Measurements from ENCODE around the gene TYW1.
"Not testable (repeated sequence)": the region's sequence is repeated elsewhere in the genome, so short reads cannot be mapped to it uniquely, and the experiment has no call there.

Gene TYW1, protein sequence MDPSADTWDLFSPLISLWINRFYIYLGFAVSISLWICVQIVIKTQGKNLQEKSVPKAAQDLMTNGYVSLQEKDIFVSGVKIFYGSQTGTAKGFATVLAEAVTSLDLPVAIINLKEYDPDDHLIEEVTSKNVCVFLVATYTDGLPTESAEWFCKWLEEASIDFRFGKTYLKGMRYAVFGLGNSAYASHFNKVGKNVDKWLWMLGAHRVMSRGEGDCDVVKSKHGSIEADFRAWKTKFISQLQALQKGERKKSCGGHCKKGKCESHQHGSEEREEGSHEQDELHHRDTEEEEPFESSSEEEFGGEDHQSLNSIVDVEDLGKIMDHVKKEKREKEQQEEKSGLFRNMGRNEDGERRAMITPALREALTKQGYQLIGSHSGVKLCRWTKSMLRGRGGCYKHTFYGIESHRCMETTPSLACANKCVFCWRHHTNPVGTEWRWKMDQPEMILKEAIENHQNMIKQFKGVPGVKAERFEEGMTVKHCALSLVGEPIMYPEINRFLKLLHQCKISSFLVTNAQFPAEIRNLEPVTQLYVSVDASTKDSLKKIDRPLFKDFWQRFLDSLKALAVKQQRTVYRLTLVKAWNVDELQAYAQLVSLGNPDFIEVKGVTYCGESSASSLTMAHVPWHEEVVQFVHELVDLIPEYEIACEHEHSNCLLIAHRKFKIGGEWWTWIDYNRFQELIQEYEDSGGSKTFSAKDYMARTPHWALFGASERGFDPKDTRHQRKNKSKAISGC

GRCh38 chr7:66996444-66997191, at the start of gene TYW1:
TYW1 (plus strand) TSS chr7:66996833; CDS start chr7:66996979, 146 bp downstream.
- DNase-seq: peak; percentile 97

DNA sequence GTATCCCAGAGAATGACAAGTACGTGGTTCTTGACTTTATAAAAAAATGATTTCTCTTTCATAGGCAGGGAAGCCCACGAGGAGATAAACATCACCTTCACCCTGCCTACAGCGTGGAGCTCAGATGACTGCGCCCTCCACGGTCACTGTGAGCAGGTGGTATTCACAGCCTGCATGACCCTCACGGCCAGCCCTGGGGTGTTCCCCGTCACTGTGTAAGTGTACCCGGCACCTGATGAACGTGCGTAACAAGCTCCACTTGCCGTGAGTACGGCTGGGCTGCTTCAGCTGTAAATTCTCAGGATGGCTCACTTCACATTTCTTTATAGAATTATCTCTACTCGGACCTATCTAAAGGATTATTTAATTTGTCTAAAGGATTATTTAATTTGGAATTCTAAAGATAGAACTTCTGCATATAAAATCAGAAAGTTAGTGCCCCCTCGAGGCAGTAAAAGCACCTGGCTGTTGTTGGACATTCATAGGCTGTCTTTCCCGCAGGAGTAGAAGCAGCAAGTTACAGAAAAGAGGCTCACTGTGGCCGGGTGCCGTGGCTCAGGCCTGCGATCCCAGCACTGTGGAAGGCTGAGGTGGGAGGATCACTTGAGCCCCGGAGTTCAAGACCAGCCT, 48.0 kb upstream of the TYW1 start:
- DNase-seq: no peak

- DNase-seq: no peak
Observed at GRCh38 chr7:66950311-66950710, 46.3 kb upstream of the TYW1 start.

- no peak for DNase-seq
Observed at GRCh38 chr7:66950763-66951162, 45.9 kb upstream of the TYW1 start.

DNA sequence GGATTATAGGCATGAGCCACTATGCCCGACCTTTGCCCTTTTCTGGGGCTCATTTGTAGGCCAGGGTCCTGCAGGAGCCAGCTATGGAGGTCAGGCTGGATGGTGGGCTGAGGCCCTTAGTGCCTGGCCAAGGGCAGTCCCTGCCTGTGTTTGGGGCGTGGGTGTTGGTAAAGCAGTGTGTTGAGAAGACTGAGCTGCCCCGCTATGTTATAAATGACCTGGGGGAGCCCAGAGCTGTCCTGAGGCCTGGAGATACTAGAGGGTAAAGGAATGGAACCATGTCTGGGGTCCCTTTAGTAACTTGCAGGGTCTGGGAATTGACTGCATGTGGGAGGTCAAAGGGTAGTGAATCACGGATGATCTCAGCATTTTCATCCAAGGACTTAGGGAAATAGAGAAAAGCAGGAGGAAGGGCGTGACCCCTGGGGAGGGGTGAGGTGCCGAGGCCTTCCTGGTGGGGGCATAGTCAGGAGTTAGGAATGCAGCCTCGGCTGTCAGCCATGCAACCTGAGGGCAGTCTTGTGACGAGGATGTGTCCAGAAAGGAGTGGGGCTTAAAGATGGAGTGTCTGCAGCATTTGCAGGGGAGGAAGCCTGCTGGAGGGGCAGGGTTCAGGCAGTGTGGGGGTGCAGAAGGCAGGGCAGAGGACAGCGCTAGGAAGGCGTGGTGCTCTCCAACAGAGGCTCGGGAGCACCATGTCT, 44.1 kb upstream of the TYW1 start:
- no peak for DNase-seq

- no peak for DNase-seq
Observed at GRCh38 chr7:66953044-66953427, 43.6 kb upstream of the TYW1 start.

DNA sequence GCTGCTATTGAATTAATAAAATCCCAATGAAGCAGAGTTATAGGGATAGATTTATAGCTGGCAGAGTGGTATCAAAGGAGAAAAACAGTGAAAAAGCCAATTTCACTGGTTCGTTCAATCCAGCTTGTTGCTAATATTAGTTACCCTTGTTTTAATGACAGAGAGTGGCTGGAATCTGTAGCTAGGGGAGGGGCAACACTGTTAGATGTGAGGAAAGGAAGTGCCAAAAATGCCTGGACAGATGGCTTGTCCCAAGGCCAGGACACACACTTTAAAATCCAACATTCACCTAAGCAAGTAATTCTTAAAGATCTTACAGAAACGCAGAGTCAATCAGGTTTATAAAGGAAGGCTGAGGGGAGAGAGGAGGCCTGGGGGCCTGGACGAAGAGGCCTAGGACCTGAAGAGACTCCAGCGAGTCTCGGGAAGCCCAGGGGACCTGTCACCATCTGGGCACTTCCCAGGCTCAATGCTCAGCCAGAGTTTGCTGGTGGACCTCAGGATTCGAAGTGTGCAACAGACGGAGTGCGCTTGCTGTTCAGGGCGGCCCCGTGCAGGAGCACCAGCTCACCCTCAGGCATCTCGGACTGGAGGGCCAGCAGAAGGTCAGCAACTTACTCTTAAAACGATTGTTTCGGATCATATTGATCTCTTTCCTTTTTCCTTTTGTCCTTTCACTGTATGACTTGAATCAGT, 38.9 kb upstream of the TYW1 start:
- DNase-seq: no peak

DNA sequence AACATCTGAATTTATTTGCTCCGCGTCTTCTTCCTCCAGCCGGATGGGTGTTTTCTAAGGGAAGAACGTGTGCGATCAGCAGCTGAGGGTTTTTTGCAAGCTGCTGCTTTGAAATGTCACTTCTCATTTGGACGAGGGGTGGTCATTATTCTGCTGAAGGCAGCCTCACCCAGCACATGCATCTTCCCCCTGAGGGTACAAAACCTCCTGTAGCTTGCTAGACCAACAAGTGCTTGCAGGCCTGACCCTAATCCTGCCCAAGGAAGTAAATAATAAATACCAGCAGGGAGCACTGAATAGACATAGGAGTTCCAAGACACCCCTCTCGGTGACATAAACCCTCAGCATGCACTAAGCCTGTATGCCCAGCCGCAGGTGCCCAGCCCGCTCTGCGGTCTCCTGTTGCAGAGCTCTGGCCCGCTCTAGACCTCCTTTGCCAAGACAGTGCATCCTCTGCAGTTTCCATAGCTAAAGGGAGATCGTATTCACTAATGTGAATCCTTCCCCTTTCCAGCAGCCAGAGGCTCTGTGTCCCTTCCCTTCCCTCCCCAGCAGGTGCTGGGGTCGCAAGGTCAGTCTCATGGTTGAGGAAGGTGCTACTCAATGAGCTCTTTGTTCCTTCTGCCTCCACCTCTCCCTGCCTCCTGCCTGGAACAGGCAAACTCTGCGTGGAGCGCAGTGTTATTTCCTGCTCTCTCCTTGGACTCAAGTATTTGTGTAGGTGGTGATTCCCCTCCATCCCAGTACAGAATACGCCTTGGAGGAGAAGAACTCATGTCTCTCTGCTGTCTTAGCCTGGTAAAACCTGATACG, 37.9 kb upstream of the TYW1 start:
- DNase-seq: no peak

GRCh38 chr7:66960192-66960591, 36.4 kb upstream of the TYW1 start:
- no peak for DNase-seq

- no peak for DNase-seq
Observed at GRCh38 chr7:66961096-66961495, 35.5 kb upstream of the TYW1 start.

- DNase-seq: no peak
Observed at GRCh38 chr7:66964411-66964810, 32.2 kb upstream of the TYW1 start.

GRCh38 chr7:66967029-66967428, 29.6 kb upstream of the TYW1 start:
- no peak for DNase-seq

GRCh38 chr7:66969001-66969400, 27.6 kb upstream of the TYW1 start:
- not testable (repeated sequence) for DNase-seq

GRCh38 chr7:66970310-66970709, 26.3 kb upstream of the TYW1 start:
- DNase-seq: no peak

- peak; percentile 53 for DNase-seq
Observed at GRCh38 chr7:66974986-66975590, 21.5 kb upstream of the TYW1 start.

GRCh38 chr7:66978312-66978711, 18.3 kb upstream of the TYW1 start:
- DNase-seq: not testable (repeated sequence)

DNA sequence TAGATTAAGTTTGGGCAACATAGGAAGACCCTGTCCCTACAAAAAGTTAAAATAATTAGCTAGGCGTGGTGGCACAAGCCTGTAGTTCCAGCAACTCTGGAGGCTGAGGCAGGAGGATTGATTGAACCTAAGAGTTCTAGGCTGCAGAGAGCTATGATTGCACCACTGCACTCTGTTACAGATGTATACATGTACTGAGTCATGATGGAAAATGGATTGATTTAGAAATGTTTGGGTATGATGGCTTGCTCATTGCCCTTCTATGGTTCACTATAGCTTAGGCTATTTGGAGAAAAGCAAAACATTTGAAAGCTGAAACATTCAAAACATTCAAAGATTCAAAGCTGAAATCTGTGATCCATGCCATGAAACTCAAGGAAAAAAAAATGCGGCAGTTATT, 17.6 kb upstream of the TYW1 start:
- not testable (repeated sequence) for DNase-seq

- DNase-seq: not testable (repeated sequence)
Observed at GRCh38 chr7:66980336-66980735, 16.3 kb upstream of the TYW1 start.

DNA sequence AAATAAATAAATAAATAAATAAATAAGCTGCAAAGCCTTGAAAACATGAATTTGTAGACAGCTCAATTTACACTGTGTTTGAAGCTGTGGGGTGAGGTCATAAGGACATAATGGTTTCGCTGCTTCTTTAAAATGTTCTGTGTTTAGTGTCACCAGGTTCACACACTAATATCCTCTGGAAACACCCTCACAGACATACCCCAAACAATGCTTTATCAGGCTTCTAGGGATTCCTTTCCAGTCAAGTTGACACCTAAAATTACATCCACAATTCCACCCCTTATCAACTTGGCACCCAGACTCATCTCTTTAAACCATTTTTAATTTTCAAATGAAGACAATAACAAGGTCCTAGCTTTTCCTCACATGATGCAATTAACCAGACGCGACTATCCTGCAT, 7.1 kb upstream of the TYW1 start:
- not testable (repeated sequence) for DNase-seq

DNA sequence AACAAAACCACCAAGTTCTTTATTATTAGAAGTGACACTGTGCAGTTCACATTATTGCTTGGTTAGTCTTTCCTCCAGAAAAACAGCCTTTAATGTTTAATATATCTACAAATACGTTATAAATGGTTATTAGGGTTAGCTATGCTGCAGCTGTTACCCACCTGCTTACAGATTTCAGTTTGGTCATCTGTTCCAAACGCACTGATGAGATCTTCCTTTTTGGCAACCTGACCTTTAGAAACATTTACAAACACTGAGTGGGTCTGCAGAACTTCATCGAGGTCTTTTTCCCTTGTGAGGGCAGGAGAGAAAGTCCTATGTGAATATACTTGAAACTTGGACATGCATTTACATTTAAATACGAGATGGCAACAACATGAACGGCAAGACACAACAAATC, 2.6 kb upstream of the TYW1 start:
- not testable (repeated sequence) for DNase-seq

- DNase-seq: peak; percentile 68
Observed at GRCh38 chr7:66994691-66995049, 2.0 kb upstream of the TYW1 start.

Data from NCI-H2171 treated with DMSO at 0.1 percent for 48 hours (cell line).